NT2/D1 (cell line): ENCODE results near the gene GNB2.

Experiments
- YY1 ChIP-seq: IDR thresholded peaks from 2 replicates; pipeline ENCODE4 v1.6.1; 2011; ENCODE audit not compliant: insufficient read length, insufficient read depth
- ZNF274 ChIP-seq: IDR thresholded peaks from 2 replicates; pipeline ENCODE4 v1.6.1; 2011; ENCODE audit warnings: mild to moderate bottlenecking, low read depth, low read length

DNA sequence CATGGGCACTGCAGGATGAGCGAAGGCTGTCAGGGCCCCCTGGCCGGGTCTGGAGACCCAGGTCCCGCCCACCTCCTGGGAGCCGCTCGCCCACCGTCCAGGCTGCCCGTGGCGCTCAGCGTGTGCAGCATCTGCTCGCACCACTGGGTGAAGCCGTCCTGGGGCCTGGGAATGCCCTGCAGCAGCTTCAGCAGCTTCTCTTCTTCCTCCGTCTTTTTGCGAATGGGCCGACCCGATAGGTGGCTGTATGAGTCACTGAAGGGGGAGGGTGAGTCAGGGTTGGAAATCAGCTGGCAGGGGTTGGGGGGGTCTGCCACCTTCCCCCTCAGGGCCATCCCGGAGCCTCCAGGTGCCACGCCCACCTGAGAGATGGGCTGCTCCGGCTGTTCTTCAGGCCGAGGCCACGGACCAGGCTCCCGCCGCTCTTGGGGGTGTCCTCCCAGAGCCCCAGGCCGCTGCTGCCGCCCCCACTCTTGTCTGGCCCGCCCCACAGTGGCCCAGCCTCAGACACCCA lies 8.7 kb downstream of the GNB2 start:
- no peak for TF ChIP-seq ZNF274
- TF ChIP-seq YY1: no peak
